Renal cortex interstitium (tissue), 15 donors: Measurements from ENCODE around the gene BARHL2. TPM values are rescaled to one million over a fixed set of nuclear protein-coding genes. Genes with fewer than 3 reads are reported as not detected.

ENCODE experiments used
- DNase-seq, 11 donors: peaks; one replicate each; pipeline ENCODE4 v3.0.0-alpha.2; 2013; ENCODE audit warnings: low read depth in 9 of 11, low spot score in 4 of 11; ENCODE audit errors: extremely low read depth in 1 of 11
- long read RNA-seq, 16 experiments: transcript quantifications; one replicate each; lab custom pipeline, GENCODE V29; 2026
- polyA plus RNA-seq, 3 donors: library from polyadenylated mRNA; unstranded; fragments of 120-200 nt; gene quantifications; one replicate each; pipeline ENCODE4 v1.2.1, GENCODE V29; 2013; ENCODE audit not compliant: insufficient read length in 3 of 3

The BARHL2 gene
- polyA plus RNA-seq = not detected
- long read RNA-seq, donor 1 = 0 reads
- long read RNA-seq, donor 2 = 0 reads
- long read RNA-seq, donor 3 = 0 reads
- long read RNA-seq, donor 4 = 0 reads
- long read RNA-seq, donor 5 = 0 reads
- long read RNA-seq, donor 6 = 0 reads
- long read RNA-seq, donor 7 = 0 reads
- long read RNA-seq, donor 8 = 0 reads
- long read RNA-seq, donor 9 = 0 reads
- long read RNA-seq, donor 10 = 0 reads
- long read RNA-seq, donor 11 = 0 reads
- long read RNA-seq, donor 12 = 0 reads
- long read RNA-seq, donor 13 = 0 reads
- long read RNA-seq, donor 14 = 0 reads
- long read RNA-seq, donor 15 = 0 reads
- long read RNA-seq, donor 16 = 0 reads

DNA sequence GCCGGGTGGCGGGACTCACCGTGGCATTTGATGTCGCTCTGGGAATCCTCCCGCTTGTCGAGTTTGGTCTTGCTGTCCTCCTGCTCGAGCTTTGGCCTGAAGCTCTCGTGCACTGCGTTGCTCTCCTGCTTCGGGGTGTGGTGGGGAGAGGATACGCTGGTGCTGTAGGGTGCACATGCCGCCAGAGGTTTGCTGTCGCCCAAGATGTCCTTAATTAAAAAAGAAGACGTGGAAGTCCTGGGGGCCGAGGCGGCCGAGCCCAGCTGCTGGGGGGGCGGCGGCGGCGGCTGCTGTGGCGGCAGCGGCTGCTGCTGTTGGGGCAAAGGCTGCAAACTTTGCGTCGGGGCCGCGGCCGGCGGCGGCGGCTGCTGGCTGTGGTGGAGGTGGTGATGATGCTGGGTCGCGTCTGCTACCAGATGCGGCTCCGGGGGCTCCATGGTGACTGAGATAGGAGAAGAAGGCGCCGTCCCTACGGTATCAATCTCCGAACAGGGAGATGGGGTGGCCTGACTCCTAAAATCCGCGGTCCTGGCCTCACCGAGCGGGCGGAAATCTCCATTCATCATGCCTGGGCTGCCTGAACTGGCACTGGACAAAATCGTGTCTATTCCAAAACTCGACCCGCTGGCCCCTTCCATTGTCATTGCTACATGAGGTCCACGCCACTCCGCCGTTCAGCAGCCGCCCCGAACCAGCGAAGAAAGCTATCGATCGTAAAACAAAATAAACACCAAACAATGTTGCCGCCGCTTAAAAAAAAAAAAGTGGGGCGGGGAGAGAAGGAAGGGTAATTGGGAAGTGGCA, at the start of gene BARHL2:
Gene BARHL2, minus strand, starts transcription at position 751 of the 804 bp plus-strand sequence. Its CDS starts 107 bp downstream, at position 644.
- DNase-seq = no peak

DNA sequence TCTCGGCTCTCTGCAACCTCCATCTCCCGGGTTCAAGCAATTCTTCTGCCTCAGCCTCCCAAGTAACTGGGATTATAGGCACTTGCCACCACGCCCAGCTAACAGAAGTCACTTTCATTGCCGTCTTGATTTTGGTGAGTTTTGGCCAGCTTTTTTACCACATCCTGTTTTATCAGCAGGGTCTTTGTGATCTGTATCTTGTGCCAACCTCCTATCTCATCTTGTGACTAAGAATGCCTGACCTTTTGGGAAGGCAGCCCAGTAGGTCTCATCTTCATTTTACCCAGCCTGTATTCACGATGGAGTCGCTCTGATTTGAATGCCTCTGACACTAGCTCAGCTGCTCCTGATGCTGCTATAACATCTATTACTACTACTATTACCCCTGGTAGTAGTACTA, 46.8 kb upstream of the BARHL2 start:
- no peak for DNase-seq

DNA sequence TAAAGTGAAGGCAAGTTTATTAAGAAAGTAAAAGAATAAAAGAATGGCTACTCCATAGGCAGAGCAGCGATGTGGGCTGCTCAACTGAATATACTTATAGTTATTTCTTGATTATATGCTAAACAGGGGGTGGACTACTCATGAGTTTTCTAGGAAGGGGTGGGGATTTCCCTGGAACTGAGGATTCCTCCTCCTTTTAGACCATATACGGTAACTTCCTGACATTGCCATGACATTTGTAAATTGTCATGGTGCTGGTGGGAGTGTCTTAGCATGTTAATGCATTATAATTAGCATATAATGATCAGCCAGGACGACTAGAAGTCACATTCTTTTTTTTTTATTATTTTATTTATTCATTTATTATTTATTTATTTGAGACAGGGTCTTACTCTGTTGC, 46.4 kb upstream of the BARHL2 start:
- DNase-seq = no peak

DNA sequence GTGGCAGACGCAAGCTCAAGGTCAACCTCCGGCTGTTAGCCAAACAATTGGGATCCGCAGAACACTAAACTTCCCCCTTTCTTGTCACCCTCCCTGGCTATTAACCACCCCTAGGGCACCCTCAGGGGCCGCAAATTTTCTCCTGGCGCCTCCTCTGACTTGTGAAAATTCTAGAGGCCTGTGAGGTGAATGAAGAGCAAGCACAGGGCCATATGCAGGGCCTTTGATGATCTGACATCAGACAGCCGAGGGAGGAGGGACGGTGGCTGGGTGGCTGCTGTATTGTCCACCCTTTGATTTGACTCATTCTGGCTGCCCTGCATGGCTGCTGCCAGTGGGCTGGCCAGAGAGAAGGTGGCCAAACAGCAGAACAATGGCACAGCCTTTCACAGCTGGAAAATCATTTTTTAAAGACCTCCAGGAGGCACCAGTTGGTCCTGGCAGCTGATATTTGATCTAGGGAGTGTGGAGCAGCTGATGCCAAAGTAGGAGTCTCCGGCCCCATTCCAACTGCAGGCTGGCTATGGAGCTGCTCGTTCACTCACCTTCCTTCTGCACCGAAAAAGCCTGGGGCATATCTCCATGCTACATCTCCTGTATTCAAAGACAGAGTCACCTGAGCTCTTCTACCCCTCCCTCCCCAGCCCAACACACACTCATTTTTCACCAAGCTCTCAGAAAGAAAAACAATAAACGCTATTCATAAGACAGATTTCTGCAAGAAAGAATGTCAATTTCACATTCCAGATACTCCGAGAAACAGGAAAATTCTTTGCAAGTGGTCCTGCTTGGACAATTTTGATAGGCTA, 44.9 kb upstream of the BARHL2 start:
- peak in 2 of 11 donors; percentile 1 for DNase-seq

DNA sequence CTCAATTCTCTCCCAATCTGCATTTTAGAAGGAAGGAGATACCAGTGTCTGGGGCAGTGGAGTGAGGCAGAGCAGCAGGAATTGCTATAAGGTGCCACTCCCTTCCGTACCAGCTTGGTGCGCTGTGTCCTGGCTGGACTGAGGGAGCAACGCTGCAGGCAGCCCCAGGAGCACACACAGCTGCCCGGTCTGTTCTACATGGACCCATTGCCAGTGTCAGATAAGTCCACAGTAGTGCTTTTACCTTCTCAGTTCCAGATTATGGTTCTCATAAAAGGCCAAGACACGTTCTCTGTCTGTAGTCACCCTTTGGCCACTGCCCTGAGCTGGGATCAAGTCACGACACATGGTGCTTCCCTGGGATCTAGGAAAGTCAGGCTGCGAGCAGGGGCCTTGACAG, 44.1 kb upstream of the BARHL2 start:
- no peak for DNase-seq

DNA sequence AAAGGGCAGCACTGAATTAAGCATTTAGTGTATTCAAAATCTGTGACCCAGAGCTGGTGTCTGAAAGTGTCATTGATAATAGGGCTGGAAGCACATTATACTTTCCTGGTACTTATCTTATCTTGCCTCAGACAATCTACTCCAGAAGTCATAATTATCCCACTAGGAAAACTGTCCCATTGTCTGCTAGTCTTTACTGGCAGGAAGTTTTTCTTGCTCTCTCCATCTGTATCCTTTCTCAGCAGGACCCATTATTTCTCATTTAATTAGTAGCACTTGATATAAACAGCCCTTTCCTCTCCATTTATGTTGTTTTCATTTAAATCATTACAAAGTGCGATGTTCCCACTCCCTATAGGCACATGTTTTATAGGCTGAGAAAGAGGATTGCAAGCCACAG, 36.5 kb upstream of the BARHL2 start:
- DNase-seq = no peak

DNA sequence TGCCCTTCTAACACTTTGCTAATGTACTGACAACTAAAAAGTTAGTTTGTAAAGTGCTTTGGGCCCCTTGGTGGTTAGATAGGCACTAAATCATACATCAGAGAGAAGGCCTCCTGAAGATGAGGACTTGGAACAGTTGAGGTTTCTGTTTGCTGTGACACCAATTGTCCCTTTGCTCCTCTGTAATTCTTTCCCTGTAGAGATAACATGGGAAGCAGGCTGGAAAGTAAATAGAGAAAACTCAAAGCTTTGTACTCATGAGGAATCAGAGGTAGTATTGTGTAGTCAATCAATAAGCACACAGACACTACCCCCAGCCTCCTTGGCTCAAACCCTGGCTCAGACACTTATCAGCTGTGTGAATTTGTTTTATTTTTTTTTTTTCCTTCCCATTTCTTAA, 31.6 kb upstream of the BARHL2 start:
- no peak for DNase-seq

DNA sequence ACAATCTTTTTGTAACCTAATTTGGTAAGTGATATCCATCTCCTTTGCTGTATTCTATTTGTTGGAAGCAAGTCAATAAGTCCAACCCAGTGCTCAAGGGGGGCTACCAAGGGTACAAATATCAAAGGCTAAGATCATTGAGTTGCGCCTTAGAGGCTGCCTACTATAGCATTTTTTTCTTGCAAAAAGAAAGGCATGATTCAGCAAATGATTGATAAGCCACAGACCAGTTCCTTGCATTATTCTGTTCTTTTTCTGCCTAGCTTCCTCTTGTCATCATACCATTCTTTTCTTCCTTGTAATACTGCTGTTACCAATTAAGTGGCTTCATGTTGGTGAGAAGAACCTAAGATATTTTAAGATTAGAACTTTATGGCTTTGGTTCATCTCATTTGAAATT, 29.8 kb upstream of the BARHL2 start:
- no peak for DNase-seq

DNA sequence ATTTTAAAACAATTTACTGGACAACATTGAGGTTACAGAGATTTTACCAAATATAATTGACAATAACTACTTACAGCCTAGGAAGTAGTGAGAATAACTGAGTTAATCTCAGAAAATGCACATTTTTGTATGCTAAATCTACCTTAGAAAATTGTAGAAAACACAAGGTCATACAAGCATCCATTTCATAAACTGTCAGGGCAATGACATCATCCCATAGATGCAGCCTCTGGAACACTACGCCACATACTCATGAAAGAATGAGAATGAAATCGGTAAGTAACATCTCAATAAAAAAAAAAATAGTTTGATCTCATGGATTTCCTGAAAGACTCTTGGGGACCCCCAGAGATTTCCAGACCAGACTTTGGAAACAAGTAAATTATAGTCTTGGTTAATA, 28.9 kb upstream of the BARHL2 start:
- no peak for DNase-seq

DNA sequence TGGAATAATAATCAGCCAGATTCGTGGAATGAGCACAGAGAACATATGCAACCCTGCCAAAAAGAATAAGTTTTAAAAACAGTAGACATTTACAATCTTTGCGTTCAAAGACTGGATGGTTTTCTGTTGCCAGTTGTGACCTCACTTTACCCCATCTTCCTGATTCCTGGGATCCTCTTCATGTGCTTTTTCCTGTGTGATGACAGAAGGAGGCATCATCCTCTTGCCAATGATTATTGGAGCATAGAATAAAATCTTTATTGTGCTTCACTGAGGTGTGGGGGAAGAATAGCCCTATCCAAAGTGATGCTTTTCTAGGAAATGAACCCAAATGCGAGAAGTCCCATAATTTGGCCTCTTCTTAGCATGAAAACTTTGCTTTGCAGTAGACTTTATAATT, 15.0 kb upstream of the BARHL2 start:
- DNase-seq = no peak

DNA sequence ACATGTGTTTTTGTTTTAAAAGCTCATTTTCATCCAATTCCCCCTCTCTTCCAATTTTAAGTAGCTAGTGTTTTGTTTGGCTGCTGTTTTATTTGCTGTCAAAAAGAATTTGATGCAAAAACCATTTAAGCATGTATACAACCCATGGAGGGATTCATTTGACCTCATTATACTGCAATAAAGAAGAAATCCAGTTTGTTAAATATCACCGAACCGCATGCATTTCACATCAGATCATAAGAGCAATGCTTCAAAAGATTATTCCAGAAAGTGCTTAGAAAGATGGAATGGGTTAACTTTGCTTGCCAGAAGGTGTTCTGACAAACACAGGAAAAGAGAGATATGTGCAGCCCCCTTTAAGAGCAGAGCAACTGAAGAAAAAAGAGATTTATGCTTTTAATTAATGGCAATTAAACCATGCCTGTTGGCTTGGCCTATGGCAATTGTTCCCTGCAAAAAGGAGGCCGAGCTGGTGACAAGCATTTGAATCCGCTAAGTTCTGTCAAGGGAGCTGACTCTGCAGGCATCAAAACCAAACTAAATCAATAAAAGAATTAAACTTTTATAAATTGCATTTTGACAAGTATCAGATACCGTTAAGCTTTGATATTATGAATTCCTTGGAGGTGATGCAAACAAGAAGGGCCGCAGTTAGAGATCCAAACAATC, 14.4 kb upstream of the BARHL2 start:
- DNase-seq = no peak

DNA sequence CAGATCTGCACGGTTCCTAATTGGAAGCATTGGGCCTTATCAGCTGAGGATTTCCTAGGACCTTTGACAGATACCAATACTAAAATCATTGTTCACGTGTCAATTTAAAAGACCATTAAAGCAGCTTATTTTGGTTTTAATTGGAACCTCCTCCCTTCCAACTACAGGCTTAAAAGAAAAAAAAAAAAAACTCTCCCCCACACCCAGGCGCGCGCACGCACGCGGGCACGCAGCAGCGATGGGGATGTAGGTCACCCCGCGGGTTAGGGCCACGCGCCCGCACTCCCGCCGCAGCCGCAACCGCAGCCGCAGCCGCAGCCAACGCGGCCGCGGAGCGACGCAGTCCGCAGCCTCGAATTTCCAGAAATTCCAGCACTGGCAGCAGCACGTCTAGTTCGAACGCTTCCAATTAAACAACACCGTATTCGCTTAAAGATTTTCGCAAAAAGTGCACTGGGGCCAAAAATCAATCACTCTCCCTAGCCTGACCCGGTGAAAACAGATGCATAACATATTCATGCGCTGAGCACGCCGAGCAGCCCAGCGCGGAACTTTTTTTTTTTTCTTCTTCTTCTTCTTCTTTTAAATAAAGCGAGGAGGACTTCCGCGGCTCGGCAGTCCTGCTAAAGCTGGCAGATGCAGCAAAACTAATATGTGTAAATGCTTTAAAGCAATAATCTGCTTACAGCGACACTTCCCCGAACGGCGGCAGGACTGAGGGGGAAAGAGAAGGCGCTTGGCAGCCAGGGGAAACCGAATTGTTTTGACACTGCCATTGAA, 13.3 kb upstream of the BARHL2 start:
- DNase-seq = no peak

DNA sequence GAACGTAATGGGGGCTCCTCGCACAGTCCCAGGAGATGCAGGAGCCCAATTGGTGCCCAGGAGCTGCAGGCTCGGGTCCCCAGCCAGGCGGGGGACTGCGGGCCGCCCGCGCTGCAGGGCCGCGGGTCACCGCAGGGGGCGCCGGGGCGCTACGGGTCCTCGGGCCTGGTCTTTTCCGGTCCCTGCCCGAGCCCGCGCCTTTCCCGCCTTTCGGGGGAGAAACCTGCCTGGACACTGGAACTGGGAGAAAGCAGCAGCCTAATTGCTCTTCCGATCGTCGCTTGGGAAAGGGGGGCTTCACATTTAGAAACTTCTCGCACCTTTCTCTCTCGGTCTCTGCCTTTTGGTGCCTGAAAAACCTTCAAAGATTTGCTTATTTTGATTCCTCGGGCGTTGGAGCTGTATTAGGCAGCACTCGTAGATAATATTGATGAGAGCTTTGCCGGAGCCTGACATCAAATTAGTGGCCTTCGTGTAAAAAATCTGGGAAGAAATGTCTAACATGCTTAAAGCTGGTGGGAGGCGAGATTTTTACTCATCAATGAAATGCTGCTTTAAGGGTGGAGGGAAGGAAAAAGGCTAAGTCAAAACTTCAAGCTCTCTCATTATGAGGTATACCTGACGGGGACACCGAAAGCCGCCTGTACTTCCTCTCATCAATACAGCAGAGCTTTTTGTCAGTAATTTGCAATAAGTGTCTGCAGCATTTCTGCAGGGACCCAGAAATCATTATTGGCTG, 12.6 kb upstream of the BARHL2 start:
- no peak for DNase-seq

DNA sequence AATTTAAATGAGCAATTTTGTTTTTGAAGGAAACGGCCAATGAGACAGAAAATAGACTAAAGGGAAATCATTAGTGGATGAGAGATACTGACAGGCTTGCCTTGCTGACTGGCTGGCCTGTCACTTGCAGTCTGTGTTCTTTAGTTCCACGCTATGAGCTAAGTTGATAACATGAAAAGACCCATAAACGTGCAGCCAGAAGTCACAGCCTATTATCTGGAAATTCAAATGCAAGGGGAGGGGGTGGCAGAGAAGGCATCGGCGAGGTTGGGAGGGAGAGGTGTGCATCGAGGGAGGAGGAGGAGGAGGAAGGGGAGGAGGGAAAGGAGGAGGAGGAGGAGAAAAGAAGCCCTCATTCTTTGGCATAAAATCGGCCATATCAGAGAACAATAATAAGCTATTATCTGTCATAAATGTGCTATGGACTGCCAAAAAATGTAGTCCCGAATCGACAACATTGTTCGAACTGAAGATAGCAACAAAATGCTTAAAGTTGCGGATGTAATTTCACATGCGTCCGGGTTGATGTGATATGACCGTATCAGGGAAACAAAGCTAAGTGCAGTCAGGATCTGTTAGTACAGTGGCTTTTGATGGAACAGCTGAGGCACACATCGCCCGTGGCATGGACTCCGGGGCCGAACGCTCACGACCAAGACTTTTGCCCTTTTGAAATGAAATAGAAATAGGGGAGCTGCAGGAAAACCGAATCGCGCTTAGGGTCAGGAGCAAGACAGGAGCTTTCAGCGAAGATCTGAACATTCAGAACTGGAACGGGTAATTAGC, 11.6 kb upstream of the BARHL2 start:
- DNase-seq = no peak

DNA sequence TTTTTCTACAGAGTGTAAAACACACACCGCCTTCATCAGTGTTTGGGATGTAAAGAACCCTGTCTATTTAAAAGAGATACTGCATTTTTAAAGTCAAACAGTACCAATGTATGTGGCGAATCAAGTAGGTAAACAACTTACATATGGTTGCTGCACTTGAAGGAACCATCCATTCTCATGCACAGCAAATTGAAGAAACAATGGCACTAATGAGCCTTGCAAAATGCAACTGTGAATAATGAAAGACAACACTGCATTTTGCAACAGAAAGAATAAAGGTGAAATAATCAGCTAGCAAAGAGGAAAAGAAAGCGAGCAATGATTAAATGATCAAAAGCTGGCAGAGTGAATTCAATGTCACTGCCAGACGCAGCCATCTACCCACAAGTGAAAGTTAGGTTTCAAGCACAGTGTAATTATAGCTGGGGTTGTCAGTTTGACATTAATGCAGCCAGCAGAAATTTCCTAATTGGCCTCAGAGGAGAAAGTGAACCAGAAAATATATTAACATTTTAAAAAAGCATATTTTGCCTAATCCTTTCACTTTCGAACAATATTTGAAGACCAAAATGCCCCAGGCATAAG, 10.9 kb upstream of the BARHL2 start:
- no peak for DNase-seq

DNA sequence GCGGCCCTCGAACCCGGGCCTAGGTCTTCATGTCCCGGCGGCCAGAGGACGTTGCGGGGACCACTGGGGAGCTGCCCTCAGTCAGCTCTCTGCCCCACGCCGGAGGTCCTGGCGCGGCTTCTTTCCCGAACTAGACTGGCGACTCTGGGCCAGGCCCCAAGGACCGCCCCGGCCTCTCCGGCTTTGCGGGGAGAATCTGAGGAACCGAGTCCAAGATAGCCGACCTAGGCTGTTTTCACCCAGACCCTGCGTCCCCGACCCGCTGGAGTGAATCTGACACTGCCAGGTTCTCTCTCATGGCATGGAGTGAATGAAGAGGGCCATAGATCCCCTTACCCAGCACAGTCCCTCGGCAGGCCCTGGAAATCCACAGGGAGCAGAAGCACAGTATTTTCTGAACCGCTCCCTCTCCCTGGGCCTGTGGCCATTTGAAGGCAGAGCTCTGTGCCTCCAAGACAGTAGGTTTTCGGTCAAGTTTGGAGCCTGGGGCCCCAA, 9.9 kb upstream of the BARHL2 start:
- no peak for DNase-seq
